Prostate gland (tissue), 2 donors: ENCODE data around the gene SEMA7A. TPM values are rescaled to one million over a fixed set of nuclear protein-coding genes. Genes with fewer than 3 reads are reported as not detected.
"Not testable (repeated sequence)": the region's sequence is repeated elsewhere in the genome, so short reads cannot be mapped to it uniquely, and the experiment has no call there.

Experiments used
- DNase-seq: peaks from one replicate; pipeline ENCODE4 v3.0.0-alpha.2; 2019; ENCODE audit warnings: low spot score
- H3K27ac ChIP-seq, 2 donors: fragments of 200-600 bp; sonication (generic); 2 replicates each; pipeline ENCODE4 v1.5.1; 2017 to 2019
- H3K27me3 ChIP-seq: fragments of 200-600 bp; sonication (generic); replicated peaks from 2 replicates; pipeline ENCODE4 v1.5.1; 2019; ENCODE audit not compliant: insufficient read depth
- H3K36me3 ChIP-seq, 2 donors: fragments of 200-600 bp; sonication (generic); 1 replicate in 1 of 2; 2 replicates in 1 of 2; pipeline versions ENCODE4 v1.5.1 to v1.8.1; 2017 to 2019
- H3K4me1 ChIP-seq: fragments of 200-600 bp; sonication (generic); replicated peaks from 2 replicates; pipeline ENCODE4 v1.5.1; 2019
- H3K4me3 ChIP-seq, 2 donors: fragments of 200-600 bp; sonication (generic); 2 replicates each; pipeline ENCODE4 v1.5.1; 2017 to 2019
- H3K9me3 ChIP-seq: fragments of 200-600 bp; sonication (generic); 2 replicates; pipeline ENCODE4 v1.5.1; 2017
- CTCF ChIP-seq, 4 experiments: fragments of 200-600 bp in 2 of 4; fragments of 450-650 bp in 2 of 4; sonication (generic) in 2 of 4; IDR thresholded peaks; 1 replicate in 3 of 4; 2 replicates in 1 of 4; pipeline ENCODE4 v1.5.1; 2016 to 2019; ENCODE audit warnings: antibody characterized with exemption in 4 of 4, mild to moderate bottlenecking in 2 of 4, moderate library complexity in 2 of 4
- POLR2A ChIP-seq: fragments of 450-650 bp; IDR thresholded peaks from one replicate; pipeline ENCODE4 v1.6.1; 2016; ENCODE audit warnings: antibody characterized with exemption, mild to moderate bottlenecking
- POLR2AphosphoS5 ChIP-seq: sonication (generic); formaldehyde crosslinking; IDR thresholded peaks from one replicate; pipeline ENCODE4 v1.6.1; 2017; ENCODE audit warnings: antibody characterized with exemption
- WGBS: methylation state at CpG from one replicate; pipeline ENCODE4 v1.1.5; 2018; 5-methylcytosine and 5-hydroxymethylcytosine counted together
- intact Hi-C: fragments of 100-400 bp; cut with DNase I; formaldehyde crosslinking; loops from one replicate; pipeline ENCODE4 v1.14.2; 2022
- microRNA-seq: library from miRNA; unstranded; fragments of <30 nt; microRNA quantifications from one replicate; pipeline ENCODE4, GENCODE V29; 2016
- small RNA-seq, 2 donors: library from RNA; depleted of rRNA; stranded (forward); fragments of <200 nt; gene quantifications; one replicate each; pipeline ENCODE3, GENCODE V24; 2016
- total RNA-seq, 2 donors: library from RNA; depleted of rRNA; stranded (reverse); fragments of >200 nt; gene quantifications; one replicate each; pipeline ENCODE4 v1.1.0, GENCODE V29; 2016

The SEMA7A gene
- total RNA-seq, 2 donors from 2014 or later: 1.3 to 171 TPM

- H3K4me3 ChIP-seq: peak overlapping the region; percentile 25 to 37
- no peaks in the 10 kb centered on the region for H3K9me3 ChIP-seq
- intact Hi-C loops: no loop called here
- H3K4me1 ChIP-seq: no peaks in the 10 kb centered on the region
- H3K27me3 ChIP-seq: no peaks in the 10 kb centered on the region
- TF ChIP-seq CTCF (IDR thresholded peaks at IDR 0.05) (peak in 1 of 4 experiments; percentile 14), POLR2A (no peak), POLR2AphosphoS5 (no peak)
- WGBS: 6% methylated on average over 75 of the region's 75 CpGs
- DNase-seq: no peak
- no peaks in the 10 kb centered on the region for H3K36me3 ChIP-seq
- peak overlapping the region in 1 of 2 donors; percentile 28 for H3K27ac ChIP-seq
Measured at GRCh38 chr15:74365598-74366445, 67.9 kb downstream of the SEMA7A start.

GRCh38 chr15:74364936-74365597, 68.7 kb downstream of the SEMA7A start:
- no peak for TF ChIP-seq CTCF (IDR thresholded peaks at IDR 0.05)
- no peak for TF ChIP-seq POLR2AphosphoS5
- no peak for TF ChIP-seq POLR2A
- Histone ChIP-seq H3K9me3 (no peaks in the 10 kb centered on the region), H3K27ac (no peak overlapping the region), H3K4me1 (no peaks in the 10 kb centered on the region), H3K36me3 (no peaks in the 10 kb centered on the region), H3K4me3 (no peak overlapping the region), H3K27me3 (no peaks in the 10 kb centered on the region)
- no peak for DNase-seq
- WGBS: 91% methylated on average over 12 of the region's 12 CpGs
- intact Hi-C loops: no loop called here

- Histone ChIP-seq H3K27ac (no peak overlapping the region), H3K4me3 (no peak overlapping the region), H3K27me3 (no peaks in the 10 kb centered on the region), H3K36me3 (no peaks in the 10 kb centered on the region), H3K9me3 (no peaks in the 10 kb centered on the region), H3K4me1 (no peaks in the 10 kb centered on the region)
- DNase-seq: no peak
- TF ChIP-seq CTCF (IDR thresholded peaks at IDR 0.05) (no peak), POLR2A (no peak), POLR2AphosphoS5 (no peak)
- WGBS: 85% methylated on average over 1 of the region's 1 CpG
- intact Hi-C loops: no loop called here
Measured at GRCh38 chr15:74362482-74362881, 71.3 kb downstream of the SEMA7A start.

- intact Hi-C loops, H3K27ac ChIP-seq, H3K9me3 ChIP-seq, H3K36me3 ChIP-seq, H3K27me3 ChIP-seq, H3K4me1 ChIP-seq, DNase-seq, H3K4me3 ChIP-seq: not testable (repeated sequence)
- whole genome bisulfite sequencing: 51% methylated on average over 1 of the region's 1 CpG
Measured at GRCh38 chr15:74360855-74361254, 72.9 kb downstream of the SEMA7A start.

GRCh38 chr15:74359376-74359775, 74.4 kb downstream of the SEMA7A start:
- H3K27ac ChIP-seq, H3K4me1 ChIP-seq, H3K27me3 ChIP-seq, DNase-seq, H3K36me3 ChIP-seq, intact Hi-C loops, H3K4me3 ChIP-seq, H3K9me3 ChIP-seq: not testable (repeated sequence)
- 45% methylated on average over 6 of the region's 6 CpGs for WGBS

Small RNA genes lying within 50 kb of the gene (microRNA-seq; reads per million reads assigned to microRNA genes)
- not detected for gene MIR6881

Small RNA genes lying within 50 kb of the gene (small RNA-seq; reads per million reads assigned to genes)
- 0 reads per million in 2 donors for gene MIR6881

Other genes starting within 250 kb of the SEMA7A start
- gene STRA6, start 231.2 kb downstream of the SEMA7A start, total RNA-seq: 1 to 10 TPM in 1 of 2 donors, under 1 TPM in 1; 0.77 to 1.8 TPM
- gene CCDC33, start 197.6 kb downstream of the SEMA7A start, total RNA-seq: 1 to 10 TPM in 1 of 2 donors, not detected in 1; 1.5 TPM
- gene CYP11A1, start 66.3 kb downstream of the SEMA7A start, total RNA-seq: 10 to 100 TPM in 1 of 2 donors, under 1 TPM in 1; 0.87 to 45.9 TPM
- gene UBL7, start 27.2 kb upstream of the SEMA7A start, total RNA-seq: 10 to 100 TPM; 83.1 to 85.2 TPM
- gene ARID3B, start 107.3 kb upstream of the SEMA7A start, total RNA-seq: 10 to 100 TPM in 1 of 2 donors, 1 to 10 TPM in 1; 5.1 to 36.7 TPM
- 100 to 1,000 TPM; 140 to 180 TPM for gene CLK3, start 181.9 kb upstream of the SEMA7A start, total RNA-seq